ENCODE results near the gene CRTC3.

GRCh38 chr15:90619939-90620338, 90.2 kb downstream of the CRTC3 start:
- TF ChIP-seq POLR2A (IDR thresholded peaks at IDR 0.05) (no peak), CTCF (IDR thresholded peaks at IDR 0.05) (no peak)
